Transverse colon (tissue), 4 donors: Measurements from ENCODE around the gene TMEM214. TPM values are rescaled to one million over a fixed set of nuclear protein-coding genes. Genes with fewer than 3 reads are reported as not detected.

Experiments
- DNase-seq: peaks from one replicate; pipeline ENCODE4 v3.0.0-alpha.2; 2019
- H3K27ac ChIP-seq, 4 donors: fragments of 200-600 bp; sonication (generic); 2 replicates each; pipeline ENCODE4 v1.5.1; 2016 to 2018; ENCODE audit warnings: inconsistent platforms in 4 of 4
- H3K27me3 ChIP-seq: fragments of 200-600 bp; sonication (generic); 2 replicates; pipeline ENCODE4 v1.5.1; 2017; ENCODE audit warnings: inconsistent platforms
- H3K36me3 ChIP-seq, 4 donors: fragments of 200-600 bp; sonication (generic); 2 replicates each; pipeline ENCODE4 v1.5.1; 2017 to 2019; ENCODE audit warnings: inconsistent platforms in 4 of 4
- H3K4me1 ChIP-seq, 4 donors: fragments of 200-600 bp; sonication (generic); 2 replicates each; pipeline ENCODE4 v1.5.1; 2017 to 2020; ENCODE audit warnings: inconsistent platforms in 4 of 4
- H3K4me3 ChIP-seq, 4 donors: fragments of 200-600 bp; sonication (generic); 1 replicate in 1 of 4; 2 replicates in 3 of 4; pipeline versions ENCODE4 v1.5.1 to v1.6.1; 2017 to 2019; ENCODE audit warnings: inconsistent platforms in 4 of 4
- H3K9me3 ChIP-seq, 2 donors: fragments of 200-600 bp; sonication (generic); 2 replicates each; pipeline ENCODE4 v1.5.1; 2017 to 2019; ENCODE audit warnings: inconsistent platforms in 2 of 2
- CTCF ChIP-seq, 5 experiments: fragments of 200-600 bp in 3 of 5; fragments of 450-650 bp in 2 of 5; sonication (generic) in 3 of 5; IDR thresholded peaks; 1 replicate in 2 of 5; 2 replicates in 3 of 5; pipeline ENCODE4 v1.5.1; 2016 to 2017; ENCODE audit warnings: antibody characterized with exemption in 5 of 5, inconsistent platforms in 3 of 5, mild to moderate bottlenecking in 2 of 5, moderate library complexity in 1 of 5
- EP300 ChIP-seq: sonication (generic); formaldehyde crosslinking; IDR thresholded peaks from one replicate; pipeline ENCODE4 v1.6.1; 2017; ENCODE audit warnings: antibody characterized with exemption, low read depth
- POLR2A ChIP-seq: fragments of 450-650 bp; IDR thresholded peaks from one replicate; pipeline ENCODE4 v1.6.1; 2016; ENCODE audit warnings: antibody characterized with exemption, mild to moderate bottlenecking, moderate library complexity
- POLR2AphosphoS5 ChIP-seq, 3 donors: sonication (generic); formaldehyde crosslinking; IDR thresholded peaks; one replicate each; pipeline ENCODE4 v1.6.1; 2016; ENCODE audit warnings: antibody characterized with exemption in 3 of 3
- WGBS, 2 donors: methylation state at CpG; one replicate each; pipeline ENCODE4 v1.1.5; 2018; ENCODE audit warnings: low coverage in 1 of 2; 5-methylcytosine and 5-hydroxymethylcytosine counted together
- in situ Hi-C, 4 donors: fragments of 200-750 bp; cut with MboI; loops; one replicate each; pipeline versions ENCODE4 v1.15.0 to v1.15.1; 2017; ENCODE audit warnings: low sequenced_read_pairs in 3 of 4, low pct_ligation_motif_present in 1 of 4, low pct_unique_long_range_greater_than_20kb in 1 of 4
- intact Hi-C: fragments of 100-400 bp; cut with DNase I; formaldehyde crosslinking; loops from one replicate; pipeline ENCODE4 v1.15.1; 2023; ENCODE audit warnings: low total_unique reads
- total RNA-seq, 4 donors: library from RNA; depleted of rRNA; stranded (reverse); fragments of >200 nt; gene quantifications; one replicate each; pipeline ENCODE4 v1.1.0, GENCODE V29; 2016

TMEM214 gene
- total RNA-seq, 4 donors from 2014 or later, result 51.2 to 179 (median 127) TPM

GRCh38 chr2:27081984-27082772 lies 49.4 kb downstream of the TMEM214 start:
- no peaks in the 10 kb centered on the region for H3K27me3 ChIP-seq
- WGBS, 2 donors, result 82% methylated on average over 37 of the region's 38 CpGs; no CpG with 5 or more reads in 1 of the 2 donors
- no peaks in the 10 kb centered on the region for H3K9me3 ChIP-seq
- intact Hi-C loops (no loop called here), in situ Hi-C loops (loop anchor here (10.0 to 25.0 kb wide), 2 partner anchors 117 to 120 kb away; partner anchors contain the start of gene MAPRE3 (in 3 of the 4))
- peak overlapping the region in 1 of 4 donors; percentile 59 for H3K4me3 ChIP-seq
- no peaks in the 10 kb centered on the region for H3K36me3 ChIP-seq
- H3K27ac ChIP-seq, result peak overlapping the region; percentile 85 to 96 (median 93)
- TF ChIP-seq POLR2A (no peak), POLR2AphosphoS5 (IDR thresholded peaks at IDR 0.05) (no peak), EP300 (no peak), CTCF (IDR thresholded peaks at IDR 0.05) (no peak)
- no peak for DNase-seq
- peaks cover 24 to 61% (median 32%) of the 10 kb centered on the region in 4 donors for H3K4me1 ChIP-seq

- intact Hi-C loops (no loop called here), in situ Hi-C loops (loop anchor here (10.0 to 25.0 kb wide), 2 partner anchors 118 to 121 kb away; partner anchors contain the start of gene MAPRE3 (in 3 of the 4))
- no peak for DNase-seq
- Histone ChIP-seq H3K27me3 (no peaks in the 10 kb centered on the region), H3K4me3 (no peak overlapping the region), H3K27ac (peak overlapping the region in 2 of 4 donors; percentile 29 to 92), H3K9me3 (no peaks in the 10 kb centered on the region), H3K36me3 (no peaks in the 10 kb centered on the region), H3K4me1 (peaks cover 28 to 60% (median 36%) of the 10 kb centered on the region in 4 donors)
- WGBS, 2 donors, result 90% methylated on average over 13 of the region's 27 CpGs; no CpG with 5 or more reads in 1 of the 2 donors
- TF ChIP-seq POLR2A, result no peak
- TF ChIP-seq POLR2AphosphoS5 (IDR thresholded peaks at IDR 0.05), result no peak
- TF ChIP-seq CTCF (IDR thresholded peaks at IDR 0.05), result no peak
- no peak for TF ChIP-seq EP300
These were observed 50.1 kb downstream of the TMEM214 start for GRCh38 chr2:27082773-27083409.

GRCh38 chr2:27083410-27084296 lies 50.9 kb downstream of the TMEM214 start:
- Histone ChIP-seq H3K27me3 (no peaks in the 10 kb centered on the region), H3K36me3 (no peaks in the 10 kb centered on the region), H3K4me1 (peaks cover 25 to 57% (median 36%) of the 10 kb centered on the region in 4 donors), H3K9me3 (no peaks in the 10 kb centered on the region), H3K27ac (peak overlapping the region in 2 of 4 donors; percentile 29 to 94), H3K4me3 (no peak overlapping the region)
- WGBS, 2 donors, result 60 to 89% methylated on average over 2 to 17 of the region's 20 CpGs
- intact Hi-C loops, result no loop called here
- no peak for DNase-seq
- in situ Hi-C loops, result loop anchor here (10.0 to 25.0 kb wide), 2 partner anchors 119 to 121 kb away; partner anchors contain the start of gene MAPRE3 (in 3 of the 4)
- TF ChIP-seq POLR2A (no peak), EP300 (no peak), CTCF (IDR thresholded peaks at IDR 0.05) (no peak), POLR2AphosphoS5 (IDR thresholded peaks at IDR 0.05) (no peak)
